Measurements from ENCODE around the gene MNX1. TPM values are rescaled to one million over a fixed set of nuclear protein-coding genes. Genes with fewer than 3 reads are reported as not detected.

The MNX1 gene
- total and polyA plus RNA-seq, 9 donors: not detected

GRCh38 chr7:157032644-157033482 is 22.4 kb upstream of the MNX1 start:
- intact Hi-C loops (cut with DNase I): no loop called here
- H3K9me3 ChIP-seq: no peaks in the 10 kb centered on the region
- no peak for DNase-seq
- H3K36me3 ChIP-seq: no peaks in the 10 kb centered on the region
- H3K27me3 ChIP-seq: no peaks in the 10 kb centered on the region
- no peak overlapping the region for H3K4me3 ChIP-seq
- no peaks in the 10 kb centered on the region for H3K4me1 ChIP-seq (ENCODE audit: insufficient read depth)
- WGBS, 3 donors: 51 to 71% (median 59%) methylated on average over 17 to 25 of the region's 25 CpGs
- no peak for TF ChIP-seq POLR2A (IDR thresholded peaks at IDR 0.05)
- TF ChIP-seq CTCF (IDR thresholded peaks at IDR 0.05): no peak
- no peak for TF ChIP-seq EP300 (IDR thresholded peaks at IDR 0.05)
- no peak overlapping the region for H3K27ac ChIP-seq

- Histone ChIP-seq H3K4me1 (ENCODE audit: insufficient read depth) (no peaks in the 10 kb centered on the region), H3K27ac (no peak overlapping the region), H3K27me3 (no peaks in the 10 kb centered on the region), H3K4me3 (no peak overlapping the region), H3K9me3 (no peaks in the 10 kb centered on the region), H3K36me3 (no peaks in the 10 kb centered on the region)
- WGBS, 3 donors: 73 to 82% (median 77%) methylated on average over 4 of the region's 4 CpGs
- TF ChIP-seq EP300 (IDR thresholded peaks at IDR 0.05): no peak
- TF ChIP-seq CTCF (IDR thresholded peaks at IDR 0.05): no peak
- TF ChIP-seq POLR2A (IDR thresholded peaks at IDR 0.05): no peak
- intact Hi-C loops (cut with DNase I): no loop called here
- DNase-seq: no peak
Observed at GRCh38 chr7:157032128-157032527, 21.7 kb upstream of the MNX1 start.

- WGBS, 3 donors: 57% methylated on average over 16 of the region's 16 CpGs
- no peak overlapping the region for H3K4me3 ChIP-seq
- H3K9me3 ChIP-seq: no peaks in the 10 kb centered on the region
- no peaks in the 10 kb centered on the region for H3K27me3 ChIP-seq
- no peak overlapping the region for H3K27ac ChIP-seq
- no peaks in the 10 kb centered on the region for H3K36me3 ChIP-seq
- DNase-seq: no peak
- H3K4me1 ChIP-seq (ENCODE audit: insufficient read depth): no peaks in the 10 kb centered on the region
- intact Hi-C loops (cut with DNase I): no loop called here
- no peak for TF ChIP-seq POLR2A (IDR thresholded peaks at IDR 0.05)
- no peak for TF ChIP-seq CTCF (IDR thresholded peaks at IDR 0.05)
- TF ChIP-seq EP300 (IDR thresholded peaks at IDR 0.05): no peak
Observed at GRCh38 chr7:157028199-157028903, 17.9 kb upstream of the MNX1 start.

GRCh38 chr7:157027568-157028198 is 17.2 kb upstream of the MNX1 start:
- 73 to 75% (median 73%) methylated on average over 11 of the region's 11 CpGs for WGBS, 3 donors
- no peak for TF ChIP-seq EP300 (IDR thresholded peaks at IDR 0.05)
- no peak for TF ChIP-seq CTCF (IDR thresholded peaks at IDR 0.05)
- no peak for TF ChIP-seq POLR2A (IDR thresholded peaks at IDR 0.05)

More at GRCh38 chr7:157027568-157028198, 17.2 kb upstream of the MNX1 start:
- H3K27ac ChIP-seq: no peak overlapping the region
- no peaks in the 10 kb centered on the region for H3K9me3 ChIP-seq
- no peaks in the 10 kb centered on the region for H3K27me3 ChIP-seq
- DNase-seq: no peak
- intact Hi-C loops (cut with DNase I): no loop called here
- no peaks in the 10 kb centered on the region for H3K4me1 ChIP-seq (ENCODE audit: insufficient read depth)
- H3K36me3 ChIP-seq: no peaks in the 10 kb centered on the region
- no peak overlapping the region for H3K4me3 ChIP-seq
